Prostate gland (tissue), 2 donors: ENCODE results near the gene ABCE1. TPM values are rescaled to one million over a fixed set of nuclear protein-coding genes. Genes with fewer than 3 reads are reported as not detected.

Source experiments
- DNase-seq: peaks from one replicate; pipeline ENCODE4 v3.0.0-alpha.2; 2019; ENCODE audit warnings: low spot score
- H3K27ac ChIP-seq, 2 donors: fragments of 200-600 bp; sonication (generic); 2 replicates each; pipeline ENCODE4 v1.5.1; 2017 to 2019
- H3K27me3 ChIP-seq: fragments of 200-600 bp; sonication (generic); replicated peaks from 2 replicates; pipeline ENCODE4 v1.5.1; 2019; ENCODE audit not compliant: insufficient read depth
- H3K36me3 ChIP-seq, 2 donors: fragments of 200-600 bp; sonication (generic); 1 replicate in 1 of 2; 2 replicates in 1 of 2; pipeline versions ENCODE4 v1.5.1 to v1.8.1; 2017 to 2019
- H3K4me1 ChIP-seq: fragments of 200-600 bp; sonication (generic); replicated peaks from 2 replicates; pipeline ENCODE4 v1.5.1; 2019
- H3K4me3 ChIP-seq, 2 donors: fragments of 200-600 bp; sonication (generic); 2 replicates each; pipeline ENCODE4 v1.5.1; 2017 to 2019
- H3K9me3 ChIP-seq: fragments of 200-600 bp; sonication (generic); 2 replicates; pipeline ENCODE4 v1.5.1; 2017
- POLR2A ChIP-seq: fragments of 450-650 bp; IDR thresholded peaks from one replicate; pipeline ENCODE4 v1.6.1; 2016; ENCODE audit warnings: antibody characterized with exemption, mild to moderate bottlenecking
- POLR2AphosphoS5 ChIP-seq: sonication (generic); formaldehyde crosslinking; IDR thresholded peaks from one replicate; pipeline ENCODE4 v1.6.1; 2017; ENCODE audit warnings: antibody characterized with exemption
- WGBS: methylation state at CpG from one replicate; pipeline ENCODE4 v1.1.5; 2018; 5-methylcytosine and 5-hydroxymethylcytosine counted together
- intact Hi-C: fragments of 100-400 bp; cut with DNase I; formaldehyde crosslinking; loops from one replicate; pipeline ENCODE4 v1.14.2; 2022
- total RNA-seq, 2 donors: library from RNA; depleted of rRNA; stranded (reverse); fragments of >200 nt; gene quantifications; one replicate each; pipeline ENCODE4 v1.1.0, GENCODE V29; 2016
- TF ChIP-seq, protein P1 (sequence below), 4 experiments: fragments of 200-600 bp in 2 of 4; fragments of 450-650 bp in 2 of 4; sonication (generic) in 2 of 4; IDR thresholded peaks; 1 replicate in 3 of 4; 2 replicates in 1 of 4; pipeline ENCODE4 v1.5.1; 2016 to 2019; ENCODE audit warnings: antibody characterized with exemption in 4 of 4, mild to moderate bottlenecking in 2 of 4, moderate library complexity in 2 of 4

Gene ABCE1
- total RNA-seq, 2 donors from 2014 or later: 41.1 to 61.0 TPM

DNA sequence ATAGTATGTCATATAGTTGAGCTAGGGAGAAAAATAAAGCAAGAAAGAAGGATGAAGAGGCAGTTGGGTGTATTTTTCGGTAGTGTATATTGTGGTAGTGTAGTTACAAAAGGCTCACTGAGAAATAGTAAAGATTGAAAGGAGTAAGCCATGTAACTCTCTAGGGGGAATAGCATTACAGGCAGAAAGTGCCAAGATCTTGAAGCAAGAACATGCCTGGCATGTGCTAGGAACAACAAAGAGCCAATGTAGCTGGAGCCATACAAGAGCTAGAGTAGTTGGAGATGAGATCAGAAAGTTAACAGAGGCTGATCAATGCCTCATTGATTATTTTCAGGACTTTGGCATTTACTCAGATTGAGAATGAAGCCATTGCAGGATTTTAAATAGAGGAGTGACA, 3.0 kb downstream of the ABCE1 start:
- no peaks in the 10 kb centered on the region for H3K36me3 ChIP-seq
- H3K9me3 ChIP-seq: no peaks in the 10 kb centered on the region
- no peaks in the 10 kb centered on the region for H3K27me3 ChIP-seq
- intact Hi-C loops: no loop called here
- H3K27ac ChIP-seq: no peak overlapping the region
- H3K4me1 ChIP-seq: peaks cover 4% of the 10 kb centered on the region
- no peak overlapping the region for H3K4me3 ChIP-seq
- TF ChIP-seq, protein P1, sequence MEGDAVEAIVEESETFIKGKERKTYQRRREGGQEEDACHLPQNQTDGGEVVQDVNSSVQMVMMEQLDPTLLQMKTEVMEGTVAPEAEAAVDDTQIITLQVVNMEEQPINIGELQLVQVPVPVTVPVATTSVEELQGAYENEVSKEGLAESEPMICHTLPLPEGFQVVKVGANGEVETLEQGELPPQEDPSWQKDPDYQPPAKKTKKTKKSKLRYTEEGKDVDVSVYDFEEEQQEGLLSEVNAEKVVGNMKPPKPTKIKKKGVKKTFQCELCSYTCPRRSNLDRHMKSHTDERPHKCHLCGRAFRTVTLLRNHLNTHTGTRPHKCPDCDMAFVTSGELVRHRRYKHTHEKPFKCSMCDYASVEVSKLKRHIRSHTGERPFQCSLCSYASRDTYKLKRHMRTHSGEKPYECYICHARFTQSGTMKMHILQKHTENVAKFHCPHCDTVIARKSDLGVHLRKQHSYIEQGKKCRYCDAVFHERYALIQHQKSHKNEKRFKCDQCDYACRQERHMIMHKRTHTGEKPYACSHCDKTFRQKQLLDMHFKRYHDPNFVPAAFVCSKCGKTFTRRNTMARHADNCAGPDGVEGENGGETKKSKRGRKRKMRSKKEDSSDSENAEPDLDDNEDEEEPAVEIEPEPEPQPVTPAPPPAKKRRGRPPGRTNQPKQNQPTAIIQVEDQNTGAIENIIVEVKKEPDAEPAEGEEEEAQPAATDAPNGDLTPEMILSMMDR (IDR thresholded peaks at IDR 0.05): no peak
- DNase-seq: no peak
- WGBS: 100% methylated on average over 1 of the region's 1 CpG

DNA sequence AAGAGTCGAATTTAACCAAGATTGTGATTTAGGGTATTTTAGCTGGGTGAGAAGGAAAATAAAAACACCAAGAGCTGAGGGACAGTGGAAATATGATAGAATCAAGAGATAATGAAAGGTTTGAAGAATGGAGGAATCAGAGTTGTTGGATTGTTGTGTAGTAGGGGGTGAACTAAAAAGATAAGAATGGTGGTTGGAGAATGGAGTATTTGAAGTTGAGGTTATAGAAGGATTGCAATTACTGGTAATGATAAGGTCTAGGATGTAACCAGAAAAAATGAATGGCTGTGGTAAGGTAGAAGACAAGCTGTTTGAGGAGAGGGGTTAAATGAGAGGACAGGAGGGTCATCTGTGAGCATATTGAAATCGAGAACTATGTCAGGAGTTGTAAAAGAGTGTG, 4.5 kb downstream of the ABCE1 start:
- Histone ChIP-seq H3K4me3 (no peak overlapping the region), H3K4me1 (no peaks in the 10 kb centered on the region)
- WGBS: 82% methylated on average over 2 of the region's 2 CpGs

DNA sequence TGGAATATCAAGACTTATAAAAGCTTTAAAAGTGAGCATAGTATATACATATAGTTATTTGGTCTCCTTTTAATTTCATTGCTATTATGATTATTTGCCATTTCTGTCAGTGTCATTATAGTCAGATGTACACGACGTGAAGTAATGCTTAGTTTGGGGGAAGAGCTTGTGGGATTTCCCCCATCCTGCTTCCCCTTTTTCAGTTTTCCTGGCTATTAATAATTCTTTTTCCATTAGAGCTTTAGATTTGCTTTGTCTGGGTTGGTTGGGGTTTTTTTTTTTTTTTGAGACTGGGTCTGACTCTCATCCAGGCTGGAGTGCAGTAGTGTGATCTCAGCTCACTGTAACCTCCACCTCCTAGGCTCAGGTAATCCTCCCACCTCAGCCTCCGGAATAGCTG, 5.4 kb downstream of the ABCE1 start:
- Histone ChIP-seq H3K4me1 (no peaks in the 10 kb centered on the region), H3K36me3 (no peaks in the 10 kb centered on the region), H3K27me3 (no peaks in the 10 kb centered on the region), H3K27ac (no peak overlapping the region), H3K4me3 (no peak overlapping the region), H3K9me3 (no peaks in the 10 kb centered on the region)
- DNase-seq: no peak
- no peak for TF ChIP-seq POLR2A
- TF ChIP-seq, protein P1 (IDR thresholded peaks at IDR 0.05): no peak
- no peak for TF ChIP-seq POLR2AphosphoS5
- WGBS: 89% methylated on average over 3 of the region's 3 CpGs
- intact Hi-C loops: no loop called here

More for the DNA sequence above, 4.5 kb downstream of the ABCE1 start:
- no peaks in the 10 kb centered on the region for H3K9me3 ChIP-seq
- H3K27me3 ChIP-seq: no peaks in the 10 kb centered on the region
- H3K27ac ChIP-seq: no peak overlapping the region
- H3K36me3 ChIP-seq: no peaks in the 10 kb centered on the region
- intact Hi-C loops: no loop called here
- TF ChIP-seq, protein P1 (IDR thresholded peaks at IDR 0.05): no peak
- TF ChIP-seq POLR2A: no peak
- no peak for TF ChIP-seq POLR2AphosphoS5
- DNase-seq: no peak

DNA sequence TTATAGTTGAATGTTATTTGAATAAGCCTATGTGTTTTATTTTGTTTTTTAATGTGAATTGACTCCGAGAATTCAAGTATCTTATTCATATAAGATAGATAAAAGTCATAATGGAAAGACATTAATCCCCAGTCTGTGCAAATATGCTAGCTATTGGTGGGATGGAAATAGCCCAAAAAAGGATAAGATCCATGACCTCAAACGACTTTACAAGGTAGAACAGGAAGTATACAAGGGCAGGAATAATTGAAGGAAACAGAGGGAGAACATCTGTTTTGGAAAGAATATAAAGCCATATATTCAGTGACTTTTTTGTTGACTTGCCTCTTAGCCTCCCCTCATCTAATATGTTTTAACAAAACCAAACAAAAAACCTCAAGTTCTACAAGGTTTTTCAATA, 9.0 kb downstream of the ABCE1 start:
- TF ChIP-seq POLR2A: no peak
- TF ChIP-seq, protein P1 (IDR thresholded peaks at IDR 0.05): no peak
- TF ChIP-seq POLR2AphosphoS5: no peak
- Histone ChIP-seq H3K27me3 (no peaks in the 10 kb centered on the region), H3K4me3 (no peak overlapping the region), H3K27ac (no peak overlapping the region), H3K9me3 (no peaks in the 10 kb centered on the region), H3K36me3 (peaks cover 4 to 8% of the 10 kb centered on the region in 2 donors), H3K4me1 (no peaks in the 10 kb centered on the region)
- no peak for DNase-seq
- intact Hi-C loops: no loop called here
- 50% methylated on average over 2 of the region's 2 CpGs for WGBS

DNA sequence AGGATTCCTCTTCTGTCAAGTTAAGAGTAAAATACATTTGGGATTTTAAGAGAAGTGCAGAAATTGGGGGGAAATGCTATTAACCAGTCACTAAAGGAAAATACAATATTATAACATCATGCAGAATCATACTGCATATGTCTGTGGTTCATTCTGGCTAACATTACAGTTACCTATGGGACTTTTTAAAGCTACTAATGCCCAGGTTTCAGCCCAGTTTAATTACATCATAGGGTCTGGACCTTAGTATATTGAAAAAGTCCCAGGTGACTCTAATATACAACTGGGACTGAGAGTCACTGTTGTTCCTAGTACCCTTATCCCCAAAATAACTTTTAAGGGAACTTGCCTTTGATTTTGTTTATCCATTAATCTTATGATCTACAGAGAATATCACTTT, 10.0 kb downstream of the ABCE1 start:
- Histone ChIP-seq H3K4me3 (no peak overlapping the region), H3K36me3 (peaks cover 4 to 8% of the 10 kb centered on the region in 2 donors), H3K4me1 (no peaks in the 10 kb centered on the region), H3K27ac (no peak overlapping the region), H3K27me3 (no peaks in the 10 kb centered on the region), H3K9me3 (no peaks in the 10 kb centered on the region)
- TF ChIP-seq, protein P1 (IDR thresholded peaks at IDR 0.05): no peak
- no peak for TF ChIP-seq POLR2AphosphoS5
- TF ChIP-seq POLR2A: no peak
- intact Hi-C loops: no loop called here
- no peak for DNase-seq
